ENCODE data around the gene SLK. TPM values are rescaled to one million over a fixed set of nuclear protein-coding genes. Genes with fewer than 3 reads are reported as not detected.

Gene SLK
- total and polyA plus RNA-seq, 2 donors (not counting 3 experiments of a cell fraction or from before 2014, with no cell fraction given), result 4.5 to 36.0 TPM

- ChIA-PET CTCF (interaction anchor here (1.0 to 2.7 kb wide), 7 partner anchors 9 to 242 kb away, joined by 3 to 20 read pairs (median 4); no protein-coding TSS in a partner anchor), POLR2A (interaction anchor here (1.0 kb wide), 1 partner anchor 78 kb away, joined by 3 read pairs; no protein-coding TSS in a partner anchor)
- no TSS peak for BruUV-seq (replicated peaks)
- peak overlapping the region; percentile 96 for H3K4me2 ChIP-seq (ENCODE audit: insufficient read depth, low read length)
- intact Hi-C loops (cut with micrococcal nuclease), result loop anchor here (2.0 kb wide), 3 partner anchors 14 to 74 kb away; no protein-coding TSS in a partner anchor
- H3K9ac ChIP-seq (replicated peaks; ENCODE audit: extremely low read depth, insufficient read depth, low read length), result peak overlapping the region; percentile 94
- H3K27ac ChIP-seq (ENCODE audit: insufficient read depth, low read depth, low read length), result peak overlapping the region; percentile 73
- dilution Hi-C loops (cut with MboI; ENCODE audit: extremely low pct_ligation_motif_present, low sequenced_read_pairs), result no loop called here
- peak; percentile 35 for FAIRE-seq
- peak; percentile 40 for DNase-seq (ENCODE audit: low read depth, low spot score)
- no peaks in the 10 kb centered on the region for H3K36me3 ChIP-seq (ENCODE audit: control insufficient read depth in 2 of 2, extremely low read depth in 1 of 2, insufficient read depth in 2 of 2, low read length in 2 of 2)
- peaks cover 26% of the 10 kb centered on the region for H3K4me1 ChIP-seq (ENCODE audit: control insufficient read depth, extremely low read depth, insufficient read depth, low read length)
- H3K9me1 ChIP-seq (replicated peaks; ENCODE audit: control insufficient read depth, extremely low read depth, insufficient read depth, low read length), result no peaks in the 10 kb centered on the region
- peaks cover 2% of the 10 kb centered on the region for H4K20me1 ChIP-seq (replicated peaks; ENCODE audit: control insufficient read depth, extremely low read depth, insufficient read depth, low read length)
- peak overlapping the region; percentile 81 to 97 (median 95) for H3K4me3 ChIP-seq (replicated peaks in 1 of 3; ENCODE audit: insufficient read depth in 1 of 3, low read depth in 1 of 3, low read length in 3 of 3)
- H3K9me3 ChIP-seq (replicated peaks; ENCODE audit: control insufficient read depth, insufficient read depth, low read length), result no peaks in the 10 kb centered on the region
- H3K79me2 ChIP-seq (ENCODE audit: control insufficient read depth, insufficient read depth, low read length), result peaks cover 62% of the 10 kb centered on the region
- no peak for TF ChIP-seq MYC (IDR thresholded peaks at IDR 0.05; ENCODE audit: low read depth, low read length)
- TF ChIP-seq JUN (IDR thresholded peaks at IDR 0.05; ENCODE audit: borderline replicate concordance, insufficient read depth, insufficient read length, low read depth), result no peak
- no peak for TF ChIP-seq GATA2 (IDR thresholded peaks at IDR 0.05; ENCODE audit: insufficient read depth, insufficient read length, low read depth, low read length)
- TF ChIP-seq POLR2A (IDR thresholded peaks at IDR 0.05; ENCODE audit: low read depth, low read length), result no peak
- TF ChIP-seq FOS (IDR thresholded peaks at IDR 0.05; ENCODE audit: borderline replicate concordance, insufficient read depth, low read length), result no peak
- no peak for TF ChIP-seq POLR2AphosphoS5 (IDR thresholded peaks at IDR 0.05; ENCODE audit: insufficient read depth, low read depth, low read length)
- TF ChIP-seq CTCF (IDR thresholded peaks at IDR 0.05; ENCODE audit: extremely low read depth in 1 of 2, insufficient read depth in 1 of 2, low read depth in 1 of 2, low read length in 2 of 2), result no peak
- no peak for TF ChIP-seq EZH2 (IDR thresholded peaks at IDR 0.05; ENCODE audit: borderline replicate concordance, low read depth, low read length, severe bottlenecking)
- TF ChIP-seq, protein P1, sequence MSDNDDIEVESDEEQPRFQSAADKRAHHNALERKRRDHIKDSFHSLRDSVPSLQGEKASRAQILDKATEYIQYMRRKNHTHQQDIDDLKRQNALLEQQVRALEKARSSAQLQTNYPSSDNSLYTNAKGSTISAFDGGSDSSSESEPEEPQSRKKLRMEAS (IDR thresholded peaks at IDR 0.05; ENCODE audit: insufficient read depth, insufficient read length), result no peak
- no peak overlapping the region for H2AFZ ChIP-seq (ENCODE audit: low read depth, low read length)
- H3K27me3 ChIP-seq (ENCODE audit: control insufficient read depth in 2 of 2, insufficient read depth in 2 of 2, low read length in 2 of 2), result no peaks in the 10 kb centered on the region
Observed at GRCh38 chr10:103968441-103969391, 1.8 kb downstream of the SLK start.

Data from endothelial cell of umbilical vein (primary cell).